GM18517 (cell line): ENCODE results near the gene OSBPL1A.

Source experiments
- ATAC-seq: cut with Tn5 transposase; IDR thresholded peaks from one replicate; pipeline ENCODE4 v1.9.1; 2021; ENCODE audit warnings: mild to moderate bottlenecking, moderate library complexity; ENCODE audit not compliant: unreplicated experiment

Gene OSBPL1A

DNA sequence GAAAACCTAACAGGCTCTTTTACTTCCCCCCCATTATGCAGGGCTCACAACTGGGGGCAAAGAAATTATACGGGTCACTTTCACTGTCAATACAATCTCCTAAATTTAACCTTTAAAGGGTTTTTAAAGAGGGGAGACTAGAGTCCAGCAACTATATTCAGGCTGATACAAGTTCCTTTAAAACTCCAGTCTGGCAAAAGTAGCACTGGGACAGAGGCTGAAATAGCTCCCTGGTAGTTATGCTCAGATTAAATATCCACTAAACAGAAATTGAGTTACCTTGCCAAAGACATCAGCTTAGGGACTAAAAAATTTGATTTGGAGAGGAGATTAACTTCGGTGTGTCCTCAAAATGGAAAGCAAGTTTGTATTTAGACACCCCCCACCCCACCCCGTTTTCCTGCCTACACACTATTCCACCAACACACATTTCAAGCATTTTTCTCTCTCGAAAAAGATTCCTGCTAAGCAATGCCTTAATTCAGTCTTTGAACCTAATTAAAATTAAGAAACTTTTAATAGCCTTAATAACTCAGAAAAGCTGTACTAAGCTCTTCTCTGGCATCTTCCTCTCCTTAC, 127.2 kb downstream of the OSBPL1A start:
- ATAC-seq: no peak

DNA sequence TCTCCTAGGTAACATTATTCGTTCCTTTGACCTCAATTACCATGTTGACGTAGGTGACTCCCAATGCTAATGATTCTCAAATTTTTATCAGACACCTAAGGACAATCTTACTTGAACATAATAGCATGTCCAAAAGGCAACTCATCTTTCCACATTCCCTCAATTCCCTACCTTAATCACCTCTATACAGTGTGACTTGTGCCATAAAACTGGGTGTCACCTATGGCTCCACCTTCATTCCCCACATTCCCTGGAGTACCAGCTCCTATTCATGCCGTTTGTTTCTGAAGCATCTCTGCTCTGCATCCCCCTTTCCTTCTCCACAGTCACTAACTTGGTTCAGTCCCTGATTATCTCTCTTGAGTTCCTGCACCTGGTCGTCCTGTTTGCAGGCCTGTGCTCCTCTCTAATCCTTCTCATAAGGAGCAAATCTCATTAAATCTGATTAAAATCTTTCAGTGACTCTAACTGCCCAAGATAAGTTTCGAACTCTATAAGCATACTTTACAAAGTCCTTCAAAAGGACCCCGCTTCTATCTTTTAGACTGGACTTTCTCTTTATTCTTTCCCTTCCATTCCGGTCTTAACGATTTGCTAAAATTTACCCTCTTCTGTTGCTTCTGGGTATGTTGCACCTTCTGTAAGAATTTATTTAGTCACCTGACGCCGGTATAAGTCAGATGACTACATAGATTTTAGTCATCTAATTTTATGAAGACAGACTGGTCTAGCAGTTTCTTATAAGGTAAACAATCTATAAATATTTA, 128.7 kb downstream of the OSBPL1A start:
- ATAC-seq: no peak

DNA sequence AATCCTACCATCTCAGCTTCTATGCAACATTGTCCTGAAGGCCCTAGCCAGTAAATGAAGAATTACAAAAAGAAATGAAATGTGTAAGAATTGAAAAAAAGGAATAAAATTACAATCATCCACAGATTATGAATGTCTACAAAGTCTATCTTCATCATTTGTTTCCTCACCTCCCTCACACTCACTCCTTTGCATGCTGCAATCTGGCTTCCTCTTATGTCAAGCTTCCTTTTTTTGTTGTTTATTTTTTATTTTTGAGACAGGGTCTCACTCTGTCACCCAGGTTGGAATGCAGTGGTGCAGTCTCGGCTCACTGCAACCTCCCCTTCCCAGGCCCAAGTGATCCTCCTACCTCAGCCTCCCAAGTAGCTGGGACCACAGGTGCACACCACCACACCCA, 129.7 kb downstream of the OSBPL1A start:
- ATAC-seq: no peak

DNA sequence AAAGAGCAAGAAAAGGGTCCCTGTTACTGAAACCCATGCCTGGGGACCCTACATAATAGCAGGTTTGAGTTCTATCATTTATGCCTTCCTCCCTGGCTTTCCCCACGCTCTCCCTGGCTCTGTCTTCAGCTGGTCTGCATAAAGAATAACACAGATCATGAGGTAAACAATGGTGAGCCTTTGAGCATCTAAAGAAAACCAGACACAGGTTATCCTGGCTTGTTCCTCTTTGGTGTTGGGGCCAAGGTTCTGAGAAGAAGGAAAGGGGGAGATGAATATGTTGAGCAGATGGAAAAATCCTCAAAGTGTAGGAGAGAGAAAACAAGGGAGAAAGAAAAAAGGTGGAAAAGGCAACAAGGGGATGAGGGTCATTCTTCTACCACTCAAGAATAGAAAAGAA, 131.5 kb downstream of the OSBPL1A start:
- ATAC-seq: no peak

DNA sequence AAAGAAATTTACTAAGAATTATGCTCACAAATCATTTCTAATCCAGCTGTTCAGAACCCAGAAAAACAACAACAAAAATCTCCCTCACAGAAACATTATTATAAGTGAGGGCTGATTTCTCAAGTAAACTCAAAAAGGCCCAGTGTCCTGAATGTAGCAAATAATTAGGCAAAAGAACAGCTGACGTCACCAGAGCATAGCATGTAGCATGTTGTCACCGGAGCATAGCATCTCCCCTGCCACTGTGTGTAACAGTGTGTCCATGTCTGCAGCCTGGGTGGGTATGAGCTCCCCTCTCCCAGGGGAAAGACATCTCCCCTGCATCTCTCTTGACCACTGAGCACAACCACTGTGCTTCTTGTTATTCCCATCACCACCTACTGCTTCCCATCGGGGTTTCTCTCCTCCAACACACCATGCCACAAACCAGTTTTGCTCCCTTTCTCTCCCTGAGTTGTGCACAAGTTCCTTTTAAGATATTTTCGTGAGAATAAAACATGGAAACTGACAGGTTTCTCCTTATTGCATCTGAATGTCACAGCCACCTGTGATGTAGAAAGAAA, 132.0 kb downstream of the OSBPL1A start:
- ATAC-seq: no peak

DNA sequence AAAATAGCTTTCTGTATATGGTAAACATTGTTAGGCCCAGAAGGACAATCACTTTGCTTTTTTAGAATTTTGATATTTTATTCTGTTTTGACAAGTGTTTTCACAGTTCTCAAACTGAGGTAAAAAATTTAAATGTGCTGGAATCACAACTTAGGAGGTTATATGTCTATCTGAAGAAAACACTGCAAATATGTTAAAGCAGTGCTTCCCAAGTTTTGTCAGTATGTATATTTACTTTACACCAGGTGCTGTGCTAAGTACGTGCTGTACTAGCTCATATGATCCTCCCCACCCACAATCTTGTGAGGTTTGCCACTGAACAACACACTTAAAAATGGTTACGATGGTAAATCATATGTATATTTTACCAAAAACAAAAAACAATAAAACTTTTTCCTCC, 134.6 kb downstream of the OSBPL1A start:
- ATAC-seq: no peak

DNA sequence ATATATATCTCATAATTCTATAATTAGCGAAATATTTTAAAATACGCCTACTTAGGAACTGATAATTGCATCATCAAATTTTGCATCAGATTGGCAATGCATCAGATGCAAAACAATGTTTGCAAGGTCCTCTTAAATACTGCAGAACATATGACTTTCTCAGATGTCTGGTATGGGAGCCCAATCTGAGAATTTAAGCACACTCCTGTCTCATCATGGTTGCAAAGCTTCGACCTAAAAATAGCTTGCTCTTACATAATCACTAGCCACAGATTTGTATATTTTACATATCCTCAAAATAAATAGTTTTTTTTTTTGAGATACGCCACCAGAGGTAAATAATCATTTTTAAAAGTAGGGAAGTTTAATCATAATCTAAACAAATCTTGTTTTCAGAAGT, 135.5 kb downstream of the OSBPL1A start:
- ATAC-seq: no peak

DNA sequence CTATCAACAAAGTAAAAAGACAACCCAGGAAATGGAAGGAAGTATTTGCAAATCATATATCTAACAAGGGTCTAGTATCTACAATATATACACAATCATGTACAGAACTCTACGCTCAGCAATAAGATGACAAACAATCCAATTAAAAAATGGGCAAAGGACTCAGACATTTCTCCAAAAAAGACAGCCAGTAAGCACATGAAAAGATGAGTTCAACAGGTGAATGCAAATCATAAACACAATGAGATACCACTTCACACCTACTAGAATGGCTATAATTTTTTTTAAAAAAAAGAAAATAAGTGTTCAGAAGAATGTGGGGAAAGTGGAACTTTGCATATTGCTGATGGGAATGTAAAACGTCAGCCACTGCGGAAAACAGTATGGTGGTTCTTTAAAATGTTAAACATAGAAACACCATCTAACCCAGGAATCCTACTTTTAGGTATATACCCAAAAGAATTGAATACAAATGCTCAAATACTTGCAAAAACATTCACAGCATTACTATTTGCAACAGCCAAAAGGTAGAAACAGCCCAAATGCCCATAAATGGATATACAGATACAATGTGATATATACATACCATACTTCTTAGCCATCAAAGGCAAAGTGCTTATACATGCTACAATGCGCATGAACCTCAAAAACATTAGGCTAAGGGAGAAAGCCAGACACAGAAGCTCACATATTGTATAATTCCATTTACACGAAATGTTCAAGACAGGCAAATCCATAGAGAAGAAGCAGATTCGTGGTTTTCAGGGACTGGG, 137.6 kb downstream of the OSBPL1A start:
- no peak for ATAC-seq

DNA sequence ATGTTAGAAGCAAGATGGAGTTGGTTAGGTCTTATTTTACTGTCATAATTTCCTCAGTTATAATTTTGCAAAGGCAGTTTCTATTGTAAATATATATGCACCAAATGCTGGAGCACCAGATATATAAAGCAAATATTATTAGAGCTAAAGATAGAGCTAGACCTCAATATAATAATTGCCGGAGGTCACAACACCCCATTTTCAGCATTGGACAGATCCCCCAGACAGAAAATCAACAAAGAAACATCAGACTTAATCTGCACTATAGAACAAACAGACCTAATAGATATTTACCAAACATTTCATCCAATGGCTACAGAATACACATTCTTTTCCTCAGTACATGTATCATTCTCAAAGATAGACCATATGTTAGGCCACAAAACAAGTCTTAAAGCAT, 143.6 kb downstream of the OSBPL1A start:
- ATAC-seq: no peak

DNA sequence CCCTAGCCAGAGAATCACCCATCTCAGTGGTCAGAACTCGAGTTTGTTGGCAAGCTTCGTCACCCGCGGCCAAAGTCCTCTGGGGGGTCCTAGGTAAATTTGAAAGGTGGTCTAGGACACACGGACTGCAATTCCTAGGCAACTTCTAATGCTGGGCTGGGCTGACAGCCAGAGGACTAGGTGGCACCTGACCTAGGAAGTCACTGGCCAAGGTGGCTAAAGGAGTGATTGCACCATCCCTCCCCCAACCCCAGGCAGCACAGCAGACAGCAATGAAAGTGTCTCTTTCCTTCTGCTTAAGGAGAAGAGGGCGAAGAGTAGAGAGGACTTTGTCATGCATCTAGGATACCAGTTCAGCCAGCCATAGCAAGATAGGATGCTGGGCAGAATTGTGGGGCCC, 147.9 kb downstream of the OSBPL1A start:
- no peak for ATAC-seq

DNA sequence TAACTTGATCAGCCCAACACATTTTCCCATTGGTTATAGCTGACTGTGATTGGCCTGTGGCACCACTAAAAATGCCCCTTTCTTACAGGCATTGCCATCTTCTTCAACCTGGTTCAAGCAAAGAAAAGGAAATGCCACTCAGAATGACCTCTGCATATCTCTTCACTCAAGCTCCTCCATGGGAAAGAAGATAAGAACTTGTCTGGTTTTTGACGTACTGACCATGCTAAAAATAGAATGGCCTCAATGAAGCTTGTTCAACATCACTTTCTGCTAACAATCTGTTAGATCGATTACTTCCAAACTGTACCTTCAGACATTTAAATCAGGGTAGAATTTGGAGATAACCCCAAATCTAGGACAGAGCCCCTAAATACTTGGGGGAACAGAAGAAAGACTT, 149.3 kb downstream of the OSBPL1A start:
- no peak for ATAC-seq

DNA sequence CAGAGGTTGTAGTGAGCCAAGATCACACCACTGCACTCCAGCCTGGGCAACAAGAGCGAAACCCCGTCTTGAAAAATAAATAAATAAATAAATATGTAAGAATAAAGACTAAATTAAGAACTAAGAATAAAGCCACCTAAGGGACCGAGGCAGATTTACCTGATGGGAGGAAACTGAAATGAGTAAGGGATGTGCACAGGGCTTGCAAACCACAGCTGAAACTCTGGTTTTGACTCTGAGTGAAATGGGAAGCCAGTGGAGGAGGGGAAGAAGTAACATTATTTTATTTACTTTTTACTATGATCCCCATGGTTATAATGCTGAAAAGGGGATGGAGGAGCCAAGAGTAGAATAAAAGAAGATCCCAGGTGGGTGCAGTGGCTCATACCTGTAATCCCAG, 151.5 kb downstream of the OSBPL1A start:
- ATAC-seq: peak; percentile 70

DNA sequence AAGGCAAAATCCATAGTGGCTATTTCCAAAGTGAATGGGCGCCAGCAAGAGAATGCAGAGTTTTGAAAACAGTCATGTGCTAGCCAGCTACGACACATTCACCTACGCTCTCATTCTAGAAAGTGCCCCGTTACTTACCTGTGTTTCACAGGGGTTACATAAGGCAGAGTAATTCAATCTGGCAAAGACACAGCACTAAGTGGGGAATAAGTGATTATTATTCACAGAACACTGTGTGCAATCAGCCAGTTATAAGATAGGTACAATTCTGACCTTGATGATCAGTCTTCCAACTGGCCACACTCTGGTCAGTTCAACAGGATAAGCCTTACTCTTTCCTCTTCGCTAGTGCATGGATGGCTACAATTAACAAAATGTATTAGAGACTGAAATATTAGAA, 152.9 kb downstream of the OSBPL1A start:
- no peak for ATAC-seq

DNA sequence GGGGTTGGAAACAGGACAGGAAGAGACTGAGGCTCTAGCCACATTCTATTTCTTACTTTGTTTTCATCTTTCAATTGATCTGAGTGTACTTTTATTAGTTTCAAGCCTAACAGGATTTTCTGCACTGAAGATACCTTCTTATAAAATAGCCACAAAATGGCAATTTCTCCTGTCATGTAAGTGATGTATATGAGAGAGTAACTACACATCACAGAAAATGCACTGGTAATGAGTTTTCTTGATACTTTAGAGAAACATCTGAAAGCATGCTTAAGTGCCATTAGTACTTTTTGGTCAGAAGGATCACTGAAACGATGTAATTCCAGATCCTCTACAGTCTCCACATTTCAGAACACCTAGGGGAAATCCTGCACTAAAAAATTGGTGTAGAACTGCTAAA, 153.9 kb downstream of the OSBPL1A start:
- ATAC-seq: no peak

DNA sequence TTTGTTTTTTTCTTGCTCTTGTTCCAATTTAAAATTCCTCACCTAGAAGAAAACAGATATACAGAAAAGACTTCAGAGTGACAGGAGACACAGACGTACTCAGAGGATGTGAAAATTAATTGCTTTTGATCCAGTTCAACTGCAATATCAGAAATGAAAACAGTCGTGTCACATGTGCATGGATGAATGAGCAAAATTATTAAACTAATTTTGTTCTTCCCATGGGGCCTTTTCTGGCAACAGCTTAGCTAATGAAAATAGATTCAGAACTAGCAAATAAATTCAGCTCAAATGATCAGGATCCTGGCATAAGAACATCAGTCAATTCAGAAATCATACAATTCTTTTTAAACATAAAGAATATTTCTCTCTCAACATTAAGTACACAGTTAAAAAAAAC, 158.3 kb downstream of the OSBPL1A start:
- no peak for ATAC-seq

DNA sequence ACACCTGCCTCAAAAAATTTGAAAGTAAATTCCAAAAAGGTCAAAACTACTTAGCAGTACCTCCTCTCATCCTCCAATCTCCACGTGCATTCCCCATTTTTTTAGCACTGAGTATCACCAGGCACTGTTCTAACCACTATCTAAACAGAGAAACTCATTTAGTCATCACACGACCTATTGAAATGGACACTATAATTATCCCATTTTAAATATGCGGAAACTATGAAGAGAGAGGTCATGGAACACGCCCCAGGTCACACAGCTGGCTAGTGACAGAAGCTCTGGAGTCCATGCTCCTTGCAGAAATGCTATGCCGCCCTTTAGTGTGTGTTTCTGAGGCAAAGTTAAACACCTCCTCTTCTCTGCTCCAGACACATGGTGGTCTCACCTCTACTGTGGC, 159.2 kb downstream of the OSBPL1A start:
- ATAC-seq: no peak

DNA sequence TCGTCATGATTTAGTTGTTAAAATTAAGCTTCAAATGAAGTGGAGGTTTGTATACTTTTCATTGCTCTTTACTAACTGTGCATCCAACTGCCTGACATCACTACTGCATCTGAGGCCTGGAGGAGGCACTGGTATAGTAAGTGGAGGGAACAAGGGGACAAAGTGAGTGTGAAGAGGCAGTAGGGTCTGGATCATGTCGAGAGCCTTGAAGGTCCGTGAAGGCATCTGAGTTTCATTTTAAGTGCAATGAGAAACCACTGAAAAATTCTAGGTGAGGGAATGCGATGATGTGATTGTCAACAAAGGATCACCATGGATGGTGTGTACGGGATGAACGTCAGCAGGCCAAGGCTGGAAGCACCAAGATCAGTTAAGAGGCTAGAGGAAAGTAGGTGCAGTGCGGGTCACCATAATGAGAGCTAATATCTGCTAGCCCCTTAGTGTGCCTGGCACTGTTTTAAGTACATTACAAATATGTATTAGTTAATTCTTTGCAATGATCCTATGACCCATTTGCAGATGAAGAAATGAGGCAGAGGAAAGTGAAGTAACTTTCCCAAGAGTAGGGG, 162.7 kb downstream of the OSBPL1A start:
- no peak for ATAC-seq

DNA sequence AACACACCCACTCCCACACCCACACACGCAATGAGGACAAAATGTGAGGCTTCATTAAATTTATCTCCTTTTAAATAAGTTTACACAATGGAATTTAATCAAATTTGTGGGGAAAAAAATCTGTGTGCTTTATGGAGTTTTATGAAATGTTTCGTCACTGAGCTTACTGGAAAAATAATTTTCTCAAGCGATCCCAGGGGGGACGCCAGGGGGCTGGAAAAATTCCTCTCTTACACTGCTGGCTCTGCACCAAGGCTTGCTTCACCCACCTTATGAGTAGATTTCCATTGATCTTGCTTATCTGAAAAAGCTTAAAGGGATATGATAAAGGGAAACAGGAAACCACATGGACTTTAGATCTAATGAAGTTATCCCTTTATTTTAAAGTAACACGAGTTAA, 163.3 kb downstream of the OSBPL1A start:
- no peak for ATAC-seq

DNA sequence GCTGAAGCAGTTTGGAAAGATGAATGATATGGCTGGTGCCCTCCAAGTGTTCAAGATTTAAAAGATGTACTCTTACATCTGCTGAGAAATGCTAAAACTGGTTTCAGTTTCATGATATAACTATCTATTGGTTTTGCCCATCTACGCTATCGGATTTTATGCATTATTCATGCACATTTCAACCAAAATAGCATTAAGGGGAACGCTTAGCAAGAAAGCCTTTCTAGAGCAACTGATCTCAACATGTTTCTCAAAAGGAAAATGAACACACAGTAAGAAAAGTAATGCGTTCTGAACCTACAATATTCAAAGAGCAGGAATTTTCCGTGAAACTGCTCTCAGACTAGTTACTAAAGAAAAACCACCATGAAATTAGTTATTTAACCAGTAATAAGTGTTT, 164.8 kb downstream of the OSBPL1A start:
- no peak for ATAC-seq

DNA sequence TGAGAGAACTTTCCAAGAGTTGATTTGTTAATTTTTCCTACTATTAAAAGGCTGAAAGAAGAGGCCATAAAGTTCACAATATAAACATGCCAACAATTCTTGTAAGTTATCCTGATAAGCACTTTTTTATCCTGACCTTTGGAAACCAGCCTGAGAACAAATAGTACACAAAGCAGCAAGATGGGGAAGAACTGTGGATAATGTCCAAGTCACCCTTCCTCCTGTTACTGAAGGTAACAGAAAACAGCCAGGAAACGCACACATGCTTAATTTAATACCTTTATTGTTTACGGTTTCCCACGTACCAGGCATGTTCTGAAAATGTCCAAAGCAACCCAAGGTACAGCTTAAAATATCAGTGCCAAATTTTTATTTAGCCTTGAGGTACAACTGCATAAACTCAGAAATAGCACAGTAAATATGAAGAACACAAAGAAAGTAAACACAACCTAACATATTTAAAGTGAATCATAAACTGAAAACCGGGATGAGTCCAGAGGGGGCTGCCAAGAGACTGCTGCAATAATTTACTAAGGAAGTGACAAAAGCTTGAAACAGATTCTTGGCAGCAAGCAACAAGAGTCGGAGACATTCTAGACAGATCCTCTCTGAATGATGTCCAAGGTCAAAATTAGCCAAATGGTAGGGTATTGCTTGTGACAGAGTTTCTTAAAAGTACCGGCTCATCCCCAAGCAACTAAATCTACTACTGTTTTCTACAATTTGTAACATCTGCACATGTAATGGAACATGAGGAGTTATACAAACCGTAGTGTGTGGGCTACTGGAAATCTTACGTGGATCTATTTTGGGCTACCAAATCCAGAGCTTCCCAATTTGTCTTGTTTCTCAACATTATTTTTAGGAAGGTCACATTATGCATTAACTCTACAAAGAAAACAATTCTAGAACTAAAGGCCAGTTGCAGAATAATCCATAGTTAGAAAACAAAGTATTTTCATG, 165.6 kb downstream of the OSBPL1A start:
- ATAC-seq: no peak
